HG03575 (cell line): Measurements from ENCODE around the gene MAP3K6.
"Not testable (repeated sequence)": the region's sequence is repeated elsewhere in the genome, so short reads cannot be mapped to it uniquely, and the experiment has no call there.

ENCODE experiments used
- ATAC-seq: cut with Tn5 transposase; IDR thresholded peaks from one replicate; pipeline ENCODE4 v1.9.1; 2021; ENCODE audit not compliant: unreplicated experiment, insufficient number of reproducible peaks, low FRiP score; ENCODE audit errors: extremely low read depth

The MAP3K6 gene

DNA sequence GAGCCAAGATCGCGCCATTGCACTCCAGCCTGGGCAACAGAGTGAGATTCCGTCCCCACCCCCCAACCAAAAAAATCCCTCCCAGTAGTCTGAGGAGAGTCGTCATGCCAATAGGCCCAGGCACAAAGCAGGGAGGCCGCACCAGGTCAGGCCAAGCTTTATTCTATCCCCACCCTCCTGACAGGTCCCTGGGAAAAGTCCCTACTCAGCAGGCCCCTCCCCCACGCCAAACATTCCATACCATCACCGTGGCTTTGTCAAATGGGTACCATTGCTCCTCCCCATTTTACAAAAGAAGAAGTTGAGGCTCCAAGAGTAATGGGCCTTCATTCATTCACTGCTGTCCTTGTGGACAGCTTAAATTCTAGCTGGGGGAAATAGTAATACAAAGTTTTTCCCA, 31.0 kb upstream of the MAP3K6 start:
- no peak for ATAC-seq

DNA sequence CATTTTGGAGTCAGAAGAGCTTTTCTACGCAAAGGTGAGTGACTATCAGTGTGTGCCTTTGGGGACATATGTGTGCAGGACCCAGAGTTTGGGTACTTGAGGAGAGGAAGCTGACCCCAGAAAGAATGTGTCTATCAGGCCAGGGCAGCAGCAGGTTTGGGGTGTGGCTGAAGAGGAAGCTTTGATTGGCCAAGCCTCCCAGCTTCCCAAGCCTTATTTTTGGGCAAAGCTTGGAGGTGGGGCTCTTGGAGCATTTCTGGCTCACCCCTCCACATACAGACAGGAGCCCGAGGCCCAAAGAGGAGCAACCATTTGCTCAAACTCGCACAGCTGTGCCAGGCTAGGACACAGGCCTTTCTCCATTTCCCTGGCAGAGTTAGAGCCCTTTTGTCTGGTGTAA, 30.3 kb upstream of the MAP3K6 start:
- no peak for ATAC-seq

DNA sequence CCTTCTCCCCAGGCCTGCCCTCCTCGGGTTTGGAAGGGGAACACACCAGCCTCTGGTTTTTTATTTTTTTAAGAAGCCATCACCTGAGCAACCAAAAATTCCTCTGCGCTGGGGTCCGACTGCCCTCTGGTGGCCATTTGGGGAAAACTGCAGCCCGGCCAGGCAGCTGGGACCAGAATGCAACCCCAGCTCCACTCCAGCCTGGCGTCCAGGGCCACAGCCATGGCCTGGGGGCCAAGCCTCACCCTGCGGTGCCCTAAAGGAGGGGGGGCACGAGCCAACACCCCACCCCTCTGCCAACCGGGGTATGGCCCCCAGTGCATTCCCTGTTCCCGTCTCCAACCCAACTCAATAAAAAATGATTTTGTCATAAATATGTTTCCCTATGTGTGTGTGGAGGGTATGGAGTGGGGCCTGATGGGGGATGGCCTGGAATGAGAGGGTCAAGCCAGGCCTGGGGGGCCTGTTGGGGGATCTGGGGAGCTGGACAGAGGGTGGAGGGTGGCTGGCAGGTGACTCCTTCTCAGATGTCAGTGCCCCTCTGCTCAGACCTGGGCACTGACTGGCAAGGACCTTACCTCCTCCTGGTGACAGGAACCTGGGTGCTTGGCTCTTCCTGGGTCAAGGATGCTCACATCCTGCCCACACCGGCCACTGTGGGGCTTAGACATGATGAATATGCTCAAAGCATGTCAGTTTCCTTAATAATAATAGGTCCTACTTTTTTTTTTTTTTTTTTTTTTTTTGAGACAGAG, 28.9 kb upstream of the MAP3K6 start:
- no peak for ATAC-seq

DNA sequence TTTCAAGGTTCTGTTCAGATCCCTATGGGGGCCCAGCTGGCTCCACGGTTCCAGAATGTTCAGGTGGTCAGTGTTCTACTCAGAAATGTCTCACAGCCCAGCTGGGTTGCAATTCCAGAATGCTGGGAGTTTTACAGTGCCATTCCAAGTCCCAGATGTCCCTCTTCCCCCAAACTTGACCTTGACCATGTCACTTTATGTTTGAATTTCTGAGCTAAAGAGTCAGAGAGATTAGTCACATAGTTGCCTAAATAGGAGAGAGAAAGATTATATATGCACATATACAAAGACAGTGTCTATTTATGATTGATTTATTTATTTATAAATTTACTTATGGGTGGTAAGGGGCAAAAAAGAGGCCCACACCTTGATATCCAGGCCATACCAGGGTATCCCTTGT, 28.2 kb upstream of the MAP3K6 start:
- ATAC-seq, result no peak

DNA sequence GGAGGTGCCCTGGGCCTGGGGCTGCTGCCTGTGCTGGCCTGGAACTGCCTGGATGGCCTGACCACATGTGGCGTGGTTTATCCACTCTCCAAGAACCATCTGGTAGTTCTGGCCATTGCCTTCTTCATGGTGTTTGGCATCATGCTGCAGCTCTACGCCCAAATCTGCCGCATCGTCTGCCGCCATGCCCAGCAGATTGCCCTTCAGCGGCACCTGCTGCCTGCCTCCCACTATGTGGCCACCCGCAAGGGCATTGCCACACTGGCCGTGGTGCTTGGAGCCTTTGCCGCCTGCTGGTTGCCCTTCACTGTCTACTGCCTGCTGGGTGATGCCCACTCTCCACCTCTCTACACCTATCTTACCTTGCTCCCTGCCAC, 27.5 kb upstream of the MAP3K6 start:
- ATAC-seq, result no peak

DNA sequence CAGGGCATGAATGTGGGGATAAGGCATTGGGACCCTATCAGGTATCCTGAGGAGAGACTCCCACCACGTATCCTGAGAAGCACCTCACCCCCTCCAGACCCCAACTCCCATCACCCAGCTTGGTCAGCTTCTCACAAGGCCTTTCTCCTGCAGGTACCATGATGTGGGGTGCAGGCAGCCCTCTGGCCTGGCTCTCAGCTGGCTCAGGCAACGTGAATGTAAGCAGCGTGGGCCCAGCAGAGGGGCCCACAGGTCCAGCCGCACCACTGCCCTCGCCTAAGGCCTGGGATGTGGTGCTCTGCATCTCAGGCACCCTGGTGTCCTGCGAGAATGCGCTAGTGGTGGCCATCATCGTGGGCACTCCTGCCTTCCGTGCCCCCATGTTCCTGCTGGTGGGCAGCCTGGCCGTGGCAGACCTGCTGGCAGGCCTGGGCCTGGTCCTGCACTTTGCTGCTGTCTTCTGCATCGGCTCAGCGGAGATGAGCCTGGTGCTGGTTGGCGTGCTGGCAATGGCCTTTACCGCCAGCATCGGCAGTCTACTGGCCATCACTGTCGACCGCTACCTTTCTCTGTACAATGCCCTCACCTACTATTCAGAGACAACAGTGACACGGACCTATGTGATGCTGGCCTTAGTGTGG, 27.0 kb upstream of the MAP3K6 start:
- ATAC-seq, result no peak

DNA sequence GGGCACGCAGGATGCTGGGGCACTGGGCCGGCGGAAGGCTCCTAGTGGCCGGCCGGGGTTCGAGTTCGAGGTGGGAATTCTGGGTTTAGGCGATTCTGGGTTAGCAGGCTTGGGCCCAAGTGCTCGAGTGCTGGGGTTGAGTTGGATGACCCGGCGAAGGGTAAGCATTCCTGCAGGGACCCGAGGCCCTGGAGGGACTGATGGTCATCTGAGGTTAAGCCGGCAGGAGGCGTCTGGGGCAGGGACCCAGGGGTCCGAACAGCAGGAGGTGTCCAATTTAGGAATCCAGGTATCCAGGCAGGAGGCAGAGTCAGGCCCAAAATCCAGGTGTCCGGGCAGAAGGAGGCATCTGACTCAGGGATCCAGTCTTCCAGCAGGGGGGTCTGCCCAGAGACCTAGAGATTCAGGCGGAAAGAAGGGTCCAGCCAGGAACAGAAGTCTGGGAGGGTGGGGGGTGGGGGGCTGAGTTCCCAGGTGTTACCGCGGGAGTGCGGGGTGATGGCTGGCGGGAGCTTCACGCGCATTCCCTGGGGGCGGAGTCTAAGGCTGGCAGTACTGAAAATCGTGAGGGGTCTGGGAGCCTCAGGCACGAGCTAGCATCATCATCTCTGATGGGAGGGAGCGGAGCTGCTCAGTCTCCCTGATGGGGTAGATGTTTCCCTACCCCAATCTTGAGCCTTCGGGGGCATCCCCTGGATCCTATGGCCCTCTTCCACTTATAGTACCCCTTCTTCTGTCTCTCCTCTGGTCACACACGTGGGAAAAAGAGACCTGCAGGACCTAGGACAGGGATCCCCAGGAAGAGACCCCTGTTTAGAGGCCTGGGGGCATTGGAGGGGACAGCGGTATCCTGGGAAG, 26.2 kb upstream of the MAP3K6 start:
- ATAC-seq, result no peak

DNA sequence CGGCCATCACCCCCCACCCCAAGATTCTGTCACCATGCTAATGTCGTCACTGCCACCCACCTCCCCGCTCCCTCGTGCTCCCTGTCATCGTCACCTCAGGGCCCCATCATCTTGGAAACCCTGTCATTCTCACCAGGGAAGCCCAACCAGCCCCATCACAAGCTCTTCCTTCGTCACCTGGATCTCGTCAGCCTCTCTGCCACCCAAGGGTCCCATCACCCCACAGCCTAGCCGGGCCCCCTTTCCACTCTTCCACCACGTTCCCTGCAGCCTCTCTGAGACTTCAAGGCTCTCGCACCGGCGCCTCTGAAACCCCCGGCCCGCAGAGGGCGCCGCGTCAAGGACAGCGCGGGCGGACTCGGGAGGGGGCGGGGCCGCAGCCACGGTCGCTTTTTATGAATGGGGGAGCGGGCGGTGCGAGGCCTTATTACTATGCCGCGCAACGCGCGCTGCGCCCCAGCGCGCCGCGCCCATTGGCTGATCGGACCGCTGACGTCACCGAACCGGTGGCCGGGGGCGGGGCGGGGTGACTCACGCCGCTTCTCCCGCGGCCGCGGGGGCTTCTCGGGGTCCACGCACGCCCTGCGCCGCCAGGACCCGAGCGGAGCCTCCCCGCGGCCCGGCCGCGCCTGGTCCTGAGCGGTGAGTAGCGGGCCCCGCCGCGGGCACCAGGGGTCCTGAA, 25.5 kb upstream of the MAP3K6 start, which contains the start of gene GPR3:
Gene GPR3 (plus strand): TSS at position 527 of the 682 bp plus-strand sequence. CDS start 1,177 bp downstream, outside the sequence.
- ATAC-seq, result no peak

DNA sequence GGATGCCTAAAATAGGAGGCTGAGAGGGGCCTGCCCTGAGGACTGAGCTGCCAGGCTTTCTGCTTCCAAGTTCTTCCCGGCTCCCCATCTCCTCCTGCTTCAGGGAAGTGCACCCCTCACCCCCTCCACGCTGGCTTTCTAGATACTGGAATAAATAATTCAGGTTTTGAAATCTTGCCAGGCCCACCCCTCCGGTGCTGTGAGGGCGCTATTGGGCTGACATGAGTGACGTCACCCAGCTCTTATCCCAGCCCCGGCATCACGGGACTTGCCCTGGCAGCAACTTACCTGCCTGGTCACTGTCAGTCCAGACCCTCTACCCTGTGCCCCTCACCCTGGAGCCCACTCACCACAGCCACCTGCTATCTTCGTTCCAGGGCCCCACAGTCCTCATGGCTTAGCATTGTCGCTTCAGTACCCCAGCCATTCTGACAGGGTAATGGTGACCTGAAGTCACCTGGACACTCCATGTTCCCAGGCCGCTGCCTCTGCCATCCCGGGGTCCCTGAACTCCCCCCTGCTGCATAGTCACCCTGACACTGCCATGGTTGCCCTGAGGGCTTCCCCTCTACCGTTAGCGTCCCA, 24.8 kb upstream of the MAP3K6 start:
- no peak for ATAC-seq

DNA sequence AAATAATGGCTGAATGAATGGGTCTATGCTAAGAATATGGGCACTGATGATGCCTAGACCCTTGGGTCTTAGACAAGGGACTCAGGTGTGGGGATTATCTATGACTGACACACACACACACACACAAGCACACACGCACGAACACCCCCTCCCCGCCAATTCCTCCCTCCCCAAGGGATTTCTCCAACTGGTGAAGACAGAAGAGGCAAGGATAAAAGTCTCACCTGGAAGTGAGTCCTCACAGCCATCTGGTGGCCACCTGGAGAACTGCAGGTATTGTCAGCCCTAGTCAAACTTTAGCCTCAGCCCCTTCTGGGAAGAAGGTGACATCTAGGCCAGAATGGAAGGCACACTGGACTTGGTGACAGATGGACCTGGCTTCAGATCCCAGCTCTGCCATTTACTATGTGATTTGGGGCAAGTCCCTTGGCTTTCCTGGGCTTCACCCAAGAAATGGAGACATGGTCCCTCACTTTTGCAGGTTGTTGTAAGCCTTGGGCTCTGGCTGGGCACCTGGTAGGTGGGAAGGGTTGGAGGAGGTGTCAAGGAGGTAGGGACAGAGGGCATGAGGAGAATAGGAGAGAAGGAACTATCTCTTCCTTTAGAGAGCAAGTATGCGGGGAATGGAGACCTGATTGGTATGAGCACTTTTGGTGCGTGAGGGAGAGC, 21.7 kb upstream of the MAP3K6 start:
- no peak for ATAC-seq

DNA sequence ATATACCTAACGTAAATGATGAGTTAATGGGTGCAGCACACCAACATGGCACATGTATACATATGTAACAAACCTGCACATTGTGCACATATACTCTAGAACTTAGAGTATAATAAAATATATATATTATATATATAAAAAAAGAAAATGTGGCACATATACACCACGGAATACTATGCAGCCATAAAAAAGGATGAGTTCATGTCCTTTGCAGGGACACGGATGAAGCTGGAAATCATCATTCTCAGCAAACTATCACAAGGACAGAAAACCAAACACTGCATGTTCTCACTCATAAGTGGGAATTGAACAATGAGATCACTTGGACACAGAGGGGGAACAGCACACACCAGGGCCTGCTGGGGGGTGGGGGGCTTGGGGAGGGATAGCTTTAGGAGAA, 18.0 kb upstream of the MAP3K6 start:
- ATAC-seq, result not testable (repeated sequence)

DNA sequence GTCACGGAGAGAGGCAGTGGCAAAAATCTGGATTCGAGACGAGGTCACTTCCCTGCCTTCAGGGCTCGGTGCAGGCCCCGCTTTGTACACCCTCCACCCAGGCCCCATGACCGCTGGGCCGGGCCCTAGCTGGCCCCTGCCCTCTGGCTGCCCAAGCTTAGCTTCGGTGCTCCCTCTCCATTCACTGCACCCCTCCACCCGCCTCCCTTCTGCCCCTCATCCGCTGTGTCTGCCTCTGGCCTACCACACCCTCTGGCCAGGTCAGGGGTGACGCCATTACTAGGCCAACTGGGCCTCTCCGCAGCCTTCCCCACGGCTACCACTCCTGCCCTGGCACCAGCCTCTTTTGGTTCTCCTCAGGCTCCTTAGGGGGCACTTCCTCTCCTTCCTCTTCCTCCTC, 16.9 kb upstream of the MAP3K6 start:
- ATAC-seq, result no peak

DNA sequence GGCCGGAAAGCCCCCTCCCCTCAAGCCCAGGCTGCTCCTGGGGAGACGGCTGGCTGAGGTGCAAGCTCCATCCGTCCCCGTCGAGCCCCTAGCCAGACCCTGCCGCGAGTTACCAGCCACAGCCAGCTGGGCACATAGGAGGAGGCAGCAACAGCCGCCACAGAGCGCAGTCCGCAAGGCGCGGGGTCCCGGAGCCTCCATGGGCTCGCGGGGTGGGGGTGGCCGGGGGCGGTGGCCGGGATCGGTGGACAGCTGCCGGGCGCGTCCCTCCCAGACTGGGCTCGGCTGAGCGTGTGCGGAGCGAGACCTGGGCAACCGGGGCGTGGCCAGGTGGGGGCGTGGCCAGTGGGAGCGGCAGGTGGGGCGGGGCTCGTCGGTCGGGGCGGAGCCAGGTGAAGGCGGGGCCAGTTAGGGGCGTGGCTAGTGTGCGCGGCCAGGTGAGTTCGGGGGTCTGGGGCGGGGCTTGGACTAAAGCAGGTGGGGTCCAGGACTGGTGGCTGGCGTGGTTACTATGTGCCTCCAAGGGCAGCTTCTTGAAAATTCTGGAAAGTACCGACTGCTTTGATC, 16.4 kb upstream of the MAP3K6 start, which contains the start of gene CD164L2:
Gene CD164L2 (minus strand): TSS at position 295 of the 567 bp plus-strand sequence. CDS start 94 bp downstream, at position 201.
- no peak for ATAC-seq

DNA sequence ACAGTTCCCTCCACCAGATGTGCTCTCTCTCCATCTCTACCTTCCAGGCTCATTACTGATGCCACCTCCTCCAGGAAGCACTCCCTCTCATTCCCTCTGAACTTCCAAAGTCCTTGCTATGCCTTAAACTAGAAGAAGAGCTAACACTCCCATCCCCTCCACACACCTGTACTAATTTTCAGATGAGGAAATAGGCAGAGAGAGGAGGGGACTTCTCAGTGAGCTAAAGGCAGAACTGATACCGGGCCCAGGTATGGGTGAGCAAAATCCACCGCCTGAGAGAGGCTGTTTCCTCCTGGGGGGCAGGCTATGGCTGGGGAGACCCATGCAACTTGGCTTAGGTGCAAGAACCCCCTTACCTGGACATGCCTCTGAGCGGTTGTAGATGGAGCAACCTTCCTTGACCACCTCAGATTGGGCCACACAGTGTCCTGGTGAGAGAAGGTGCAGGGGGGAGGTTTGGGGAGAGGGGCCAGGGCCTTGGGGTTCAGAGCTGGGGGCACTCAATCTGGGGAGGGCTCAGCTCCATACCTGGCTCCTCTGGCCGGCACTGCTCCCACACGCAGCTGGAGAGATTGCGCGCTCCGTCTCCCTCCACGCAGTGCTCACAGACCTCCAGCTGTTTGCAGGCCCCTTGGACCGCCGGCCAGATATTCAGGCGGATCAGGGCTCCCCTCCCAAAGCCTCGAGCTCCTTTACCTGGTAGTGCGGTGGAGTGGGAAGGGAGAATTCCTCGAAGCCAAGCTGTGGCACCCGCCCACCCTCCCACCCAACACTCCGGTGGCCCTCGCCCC, 15.4 kb upstream of the MAP3K6 start:
- ATAC-seq, result no peak

DNA sequence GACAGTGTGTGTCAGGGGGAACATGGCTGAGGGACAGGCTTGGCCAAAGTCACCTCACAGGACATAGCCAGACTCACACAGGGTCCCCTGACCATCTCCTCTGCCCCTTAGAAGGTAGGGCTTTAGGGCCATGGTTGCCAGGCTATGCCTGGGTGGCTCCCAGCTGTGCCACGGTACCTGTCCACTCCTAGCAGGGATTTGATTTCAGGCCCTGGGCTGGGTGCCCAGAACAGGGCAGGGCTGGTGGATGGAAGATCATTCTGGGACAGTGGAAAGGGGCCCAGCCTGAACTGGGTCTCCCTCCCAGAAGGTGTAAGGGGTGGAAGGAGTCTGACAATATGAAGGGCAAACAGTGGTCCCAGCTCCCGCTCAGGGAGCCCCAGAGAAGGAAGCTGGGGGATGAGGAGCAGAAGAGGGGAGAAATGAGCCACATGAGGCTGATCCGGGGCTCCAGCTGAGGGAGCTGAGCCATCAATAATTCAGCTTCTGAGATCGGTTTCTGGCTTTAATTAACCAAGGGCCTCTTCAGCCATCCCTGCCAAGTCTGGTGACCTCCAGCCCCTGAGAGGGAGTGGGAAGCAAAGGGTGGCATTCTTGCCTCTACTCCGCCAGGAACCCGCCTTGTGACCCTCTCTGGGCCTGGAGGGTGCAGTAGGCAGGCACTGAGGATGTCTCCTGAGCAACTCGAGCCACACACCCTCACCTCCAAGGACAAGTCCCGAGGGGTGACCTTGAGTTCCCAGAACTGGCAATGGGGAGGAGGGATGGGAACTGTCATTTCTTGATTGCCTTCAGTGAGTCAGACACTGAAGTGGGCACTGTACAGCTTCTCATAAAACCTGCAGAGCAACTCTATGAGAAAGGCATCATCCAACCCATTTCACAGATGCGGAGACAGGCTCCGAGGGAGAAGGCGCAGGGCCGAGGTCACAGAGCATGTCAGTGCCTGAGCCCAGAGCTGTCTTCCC, 14.3 kb upstream of the MAP3K6 start:
- ATAC-seq, result no peak

DNA sequence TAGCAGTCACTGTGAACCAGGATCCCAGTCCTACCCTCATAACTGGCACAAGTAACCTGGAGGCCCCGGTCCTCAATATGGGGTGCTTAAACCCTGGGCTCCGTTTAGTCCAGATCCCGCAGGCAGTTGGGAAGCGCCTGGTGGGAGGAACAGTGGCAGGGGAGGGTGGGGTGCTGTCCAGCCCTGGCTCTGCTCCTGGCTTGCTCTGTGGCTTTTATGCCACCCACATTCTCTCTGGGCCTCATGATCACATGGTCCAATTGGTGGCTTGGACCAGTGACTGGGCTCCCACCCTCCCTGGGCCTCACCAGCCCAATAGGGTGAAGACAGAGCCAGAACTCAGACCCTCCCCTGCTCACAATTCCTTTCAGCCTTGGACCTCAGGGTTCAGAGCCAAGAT, 13.5 kb upstream of the MAP3K6 start:
- no peak for ATAC-seq
